SU-DHL-6 (cell line): ENCODE measurements around the gene R3HDM2.

ENCODE experiments used
- H2AFZ ChIP-seq: fragments of 200-600 bp; sonication (generic); 2 replicates; pipeline ENCODE4 v1.6.1; 2014; ENCODE audit warnings: low read depth, mild to moderate bottlenecking, moderate library complexity, mixed read lengths, antibody characterized with exemption, low read length; ENCODE audit not compliant: severe bottlenecking
- H3F3A ChIP-seq: fragments of 200-600 bp; shearing (Covaris generic); 2 replicates; pipeline ENCODE4 v1.6.0; 2016; ENCODE audit warnings: antibody characterized with exemption, mild to moderate bottlenecking; ENCODE audit not compliant: insufficient read depth
- H3K27ac ChIP-seq: fragments of 200-600 bp; sonication (generic); 2 replicates; pipeline ENCODE4 v1.5.1; 2016; ENCODE audit warnings: low read depth, mild to moderate bottlenecking, low read length, moderate library complexity, mixed read lengths
- H3K27me3 ChIP-seq: fragments of 200-600 bp; sonication (generic), shearing (Covaris generic); 2 replicates; pipeline ENCODE4 v1.6.0; 2014; ENCODE audit warnings: mild to moderate bottlenecking, low read length
- H3K36me3 ChIP-seq: fragments of 200-600 bp; sonication (generic); 2 replicates; pipeline ENCODE4 v1.6.1; 2014; ENCODE audit warnings: mild to moderate bottlenecking, low read length, mixed read lengths
- H3K4me2 ChIP-seq: fragments of 300-600, 200-600 bp; shearing (Covaris generic), sonication (generic); 2 replicates; pipeline ENCODE4 v1.6.0; 2014; ENCODE audit warnings: low read length, low read depth, mild to moderate bottlenecking; ENCODE audit not compliant: poor library complexity, severe bottlenecking
- H3K4me3 ChIP-seq: fragments of 200-600 bp; sonication (generic); 2 replicates; pipeline ENCODE4 v1.5.1; 2014; ENCODE audit warnings: antibody characterized with exemption, low read length, mild to moderate bottlenecking, mixed read lengths; ENCODE audit not compliant: insufficient read depth, poor library complexity, severe bottlenecking
- H3K79me2 ChIP-seq: fragments of 200-600 bp; sonication (generic); 2 replicates; pipeline ENCODE4 v1.6.1; 2014; ENCODE audit warnings: mild to moderate bottlenecking, low read length, moderate library complexity; ENCODE audit not compliant: insufficient read depth
- H3K9ac ChIP-seq: fragments of 200-600 bp; sonication (generic); 2 replicates; pipeline ENCODE4 v1.7.0; 2014; ENCODE audit warnings: mild to moderate bottlenecking, low read length
- H3K9me2 ChIP-seq: fragments of 200-600 bp; sonication (generic); replicated peaks from 2 replicates; pipeline ENCODE4 v1.6.1; 2014; ENCODE audit warnings: low read length; ENCODE audit not compliant: insufficient read depth
- H3K9me3 ChIP-seq: fragments of 200-600 bp; sonication (generic); 2 replicates; pipeline ENCODE4 v1.6.1; 2014; ENCODE audit warnings: low read length, mixed read lengths; ENCODE audit not compliant: insufficient read depth
- H4K20me1 ChIP-seq: fragments of 200-600 bp; sonication (generic); 2 replicates; pipeline ENCODE4 v1.6.1; 2014; ENCODE audit warnings: low read depth, mild to moderate bottlenecking, antibody characterized with exemption, low read length, moderate library complexity, mixed read lengths
- CTCF ChIP-seq: fragments of 200-600 bp; sonication (generic); IDR thresholded peaks from one replicate; pipeline ENCODE4 v1.5.1; 2017; ENCODE audit warnings: antibody characterized with exemption, mild to moderate bottlenecking, low read length, moderate library complexity; ENCODE audit not compliant: insufficient read depth, poor library complexity, severe bottlenecking
- EZH2phosphoT487 ChIP-seq: fragments of 200-600 bp; sonication (generic), shearing (Covaris generic); conservative IDR thresholded peaks from 2 replicates; pipeline ENCODE4 v1.6.1; 2018; ENCODE audit warnings: mild to moderate bottlenecking, antibody characterized with exemption, low read length, moderate library complexity, mixed read lengths

The R3HDM2 gene

GRCh38 chr12:57465747-57466505 is 35.1 kb upstream of the R3HDM2 start:
- Histone ChIP-seq H3F3A (peaks cover 2% of the 10 kb centered on the region; the same call in 1 of the 2 replicates), H3K4me2 (no peak overlapping the region), H3K27me3 (no peaks in the 10 kb centered on the region), H2AFZ (no peak overlapping the region), H4K20me1 (no peaks in the 10 kb centered on the region), H3K9me3 (no peaks in the 10 kb centered on the region), H3K79me2 (no peaks in the 10 kb centered on the region; the same call in 1 of the 2 replicates), H3K36me3 (no peaks in the 10 kb centered on the region), H3K27ac (no peak overlapping the region), H3K9ac (no peak overlapping the region), H3K9me2 (no peaks in the 10 kb centered on the region), H3K4me3 (no peak overlapping the region)
- TF ChIP-seq EZH2phosphoT487 (no peak), CTCF (no peak)

- Histone ChIP-seq H3K79me2 (no peaks in the 10 kb centered on the region; the same call in 1 of the 2 replicates), H3K9me2 (no peaks in the 10 kb centered on the region), H3F3A (peaks cover 8% of the 10 kb centered on the region), H3K27ac (no peak overlapping the region), H2AFZ (no peak overlapping the region), H3K4me3 (no peak overlapping the region), H3K9ac (no peak overlapping the region), H4K20me1 (no peaks in the 10 kb centered on the region), H3K9me3 (no peaks in the 10 kb centered on the region), H3K27me3 (no peaks in the 10 kb centered on the region), H3K4me2 (no peak overlapping the region), H3K36me3 (no peaks in the 10 kb centered on the region)
- TF ChIP-seq CTCF, result no peak
- TF ChIP-seq EZH2phosphoT487, result no peak
Measured at GRCh38 chr12:57465030-57465746, 34.3 kb upstream of the R3HDM2 start.

GRCh38 chr12:57464569-57464968 is 33.7 kb upstream of the R3HDM2 start:
- no peak overlapping the region for H3K4me3 ChIP-seq
- no peaks in the 10 kb centered on the region for H3K27me3 ChIP-seq
- no peaks in the 10 kb centered on the region for H3K36me3 ChIP-seq
- no peaks in the 10 kb centered on the region for H3K9me3 ChIP-seq
- H3K9ac ChIP-seq, result no peak overlapping the region
- H2AFZ ChIP-seq, result no peak overlapping the region
- no peak overlapping the region for H3K27ac ChIP-seq
- TF ChIP-seq CTCF (no peak), EZH2phosphoT487 (no peak)
- H3K9me2 ChIP-seq, result no peaks in the 10 kb centered on the region
- no peaks in the 10 kb centered on the region for H4K20me1 ChIP-seq
- no peak overlapping the region for H3K4me2 ChIP-seq
- peaks cover 9% of the 10 kb centered on the region for H3F3A ChIP-seq
- no peaks in the 10 kb centered on the region; the same call in 1 of the 2 replicates for H3K79me2 ChIP-seq
